HEK293T (cell line): ENCODE results near the gene POLQ.

Experiments
- CTCF ChIA-PET: fragments of 350-600 bp; formaldehyde crosslinking; extraction: SDS; loops from one replicate; lab custom pipeline; 2021; ENCODE audit warnings: antibody characterized with exemption, inconsistent platforms; lab: Yijun Ruan, JAX
- POLR2A ChIA-PET: fragments of 350-600 bp; formaldehyde crosslinking; extraction: SDS; loops from one replicate; lab custom pipeline; 2020; ENCODE audit warnings: antibody characterized with exemption, inconsistent platforms; lab: Yijun Ruan, JAX
- DNase-seq: peaks from one replicate; pipeline ENCODE4 v3.0.0; 2012; ENCODE audit warnings: mixed read lengths; ENCODE audit errors: extremely low spot score
- ARNT ChIP-seq: fragments of 450-650 bp; IDR thresholded peaks from 2 replicates; pipeline ENCODE4 v1.6.1; 2017; ENCODE audit warnings: mild to moderate bottlenecking
- BHLHE40 ChIP-seq: fragments of 450-650 bp; IDR thresholded peaks from 2 replicates; pipeline ENCODE4 v1.6.1; 2016; ENCODE audit warnings: mild to moderate bottlenecking, moderate library complexity, borderline replicate concordance
- CTBP1 ChIP-seq: fragments of 450-650 bp; IDR thresholded peaks from 2 replicates; pipeline ENCODE4 v1.6.1; 2016; ENCODE audit warnings: borderline replicate concordance
- ELF4 ChIP-seq: fragments of 450-650 bp; IDR thresholded peaks from 2 replicates; pipeline ENCODE4 v1.6.1; 2017; ENCODE audit warnings: antibody characterized with exemption
- FOXA1 ChIP-seq: fragments of 450-650 bp; IDR thresholded peaks from 2 replicates; pipeline ENCODE4 v1.6.1; 2016; ENCODE audit warnings: mild to moderate bottlenecking
- FOXK2 ChIP-seq: fragments of 450-650 bp; IDR thresholded peaks from 2 replicates; pipeline ENCODE4 v1.6.1; 2016; ENCODE audit warnings: mild to moderate bottlenecking
- FOXM1 ChIP-seq: fragments of 450-650 bp; IDR thresholded peaks from 2 replicates; pipeline ENCODE4 v1.6.1; 2017; ENCODE audit warnings: mild to moderate bottlenecking, borderline replicate concordance
- HDGF ChIP-seq: fragments of 450-650 bp; IDR thresholded peaks from 2 replicates; pipeline ENCODE4 v1.6.1; 2017; ENCODE audit warnings: antibody characterized with exemption, borderline replicate concordance
- L3MBTL2 ChIP-seq: fragments of 450-650 bp; conservative IDR thresholded peaks from 2 replicates; pipeline ENCODE4 v1.6.1; 2016; ENCODE audit warnings: mild to moderate bottlenecking
- LEF1 ChIP-seq: fragments of 450-650 bp; IDR thresholded peaks from 2 replicates; pipeline ENCODE4 v1.6.1; 2017; ENCODE audit warnings: mild to moderate bottlenecking, borderline replicate concordance
- NFRKB ChIP-seq: fragments of 450-650 bp; IDR thresholded peaks from 2 replicates; pipeline ENCODE4 v1.6.1; 2016; ENCODE audit warnings: mild to moderate bottlenecking, moderate library complexity
- SP1 ChIP-seq: fragments of 450-650 bp; IDR thresholded peaks from 2 replicates; pipeline ENCODE4 v1.6.1; 2017
- SUZ12 ChIP-seq: fragments of 450-650 bp; IDR thresholded peaks from 2 replicates; pipeline ENCODE4 v1.6.1; 2016; ENCODE audit warnings: mild to moderate bottlenecking
- TARDBP ChIP-seq: fragments of 450-650 bp; IDR thresholded peaks from 2 replicates; pipeline ENCODE4 v1.6.1; 2016
- ZNF384 ChIP-seq: fragments of 450-650 bp; IDR thresholded peaks from 2 replicates; pipeline ENCODE4 v1.6.1; 2016
- TF ChIP-seq, protein P1 (sequence below): fragments of 450-650 bp; IDR thresholded peaks from 2 replicates; pipeline ENCODE4 v1.6.1; 2016

Gene POLQ

DNA sequence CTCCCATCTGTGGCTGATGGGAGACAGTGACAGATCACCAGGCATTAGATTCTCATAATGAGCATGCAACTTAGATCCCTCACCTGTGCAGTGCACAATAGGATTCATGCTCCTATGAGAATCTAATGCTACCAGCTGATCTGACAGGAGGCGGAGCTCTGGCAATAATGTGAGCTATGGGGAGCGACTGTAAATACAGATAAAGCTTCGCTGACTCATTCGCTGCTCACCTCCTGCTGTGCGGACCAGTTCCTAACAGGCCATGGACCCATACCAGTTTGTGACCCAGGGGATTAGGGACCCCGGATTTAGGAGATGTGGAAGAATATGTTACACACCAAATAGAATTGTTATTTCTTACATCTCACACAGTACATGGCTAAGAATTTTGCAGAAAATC lies 28.7 kb upstream of the POLQ start:
- no peak for DNase-seq
- ChIA-PET POLR2A (no interaction called here), CTCF (no interaction called here)
- no peak for TF ChIP-seq LEF1
- TF ChIP-seq BHLHE40, result no peak
- no peak for TF ChIP-seq ARNT
- TF ChIP-seq FOXA1, result no peak
- TF ChIP-seq SUZ12, result no peak
- no peak for TF ChIP-seq HDGF
- no peak for TF ChIP-seq ELF4
- TF ChIP-seq ZNF384, result no peak
- TF ChIP-seq, protein P1, sequence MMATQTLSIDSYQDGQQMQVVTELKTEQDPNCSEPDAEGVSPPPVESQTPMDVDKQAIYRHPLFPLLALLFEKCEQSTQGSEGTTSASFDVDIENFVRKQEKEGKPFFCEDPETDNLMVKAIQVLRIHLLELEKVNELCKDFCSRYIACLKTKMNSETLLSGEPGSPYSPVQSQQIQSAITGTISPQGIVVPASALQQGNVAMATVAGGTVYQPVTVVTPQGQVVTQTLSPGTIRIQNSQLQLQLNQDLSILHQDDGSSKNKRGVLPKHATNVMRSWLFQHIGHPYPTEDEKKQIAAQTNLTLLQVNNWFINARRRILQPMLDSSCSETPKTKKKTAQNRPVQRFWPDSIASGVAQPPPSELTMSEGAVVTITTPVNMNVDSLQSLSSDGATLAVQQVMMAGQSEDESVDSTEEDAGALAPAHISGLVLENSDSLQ, result no peak; the same call in none of the 2 replicates
- no peak for TF ChIP-seq NFRKB
- TF ChIP-seq TARDBP, result no peak
- no peak for TF ChIP-seq SP1
- TF ChIP-seq FOXK2, result no peak
- no peak for TF ChIP-seq CTBP1
- TF ChIP-seq L3MBTL2, result no peak
- TF ChIP-seq FOXM1, result no peak

DNA sequence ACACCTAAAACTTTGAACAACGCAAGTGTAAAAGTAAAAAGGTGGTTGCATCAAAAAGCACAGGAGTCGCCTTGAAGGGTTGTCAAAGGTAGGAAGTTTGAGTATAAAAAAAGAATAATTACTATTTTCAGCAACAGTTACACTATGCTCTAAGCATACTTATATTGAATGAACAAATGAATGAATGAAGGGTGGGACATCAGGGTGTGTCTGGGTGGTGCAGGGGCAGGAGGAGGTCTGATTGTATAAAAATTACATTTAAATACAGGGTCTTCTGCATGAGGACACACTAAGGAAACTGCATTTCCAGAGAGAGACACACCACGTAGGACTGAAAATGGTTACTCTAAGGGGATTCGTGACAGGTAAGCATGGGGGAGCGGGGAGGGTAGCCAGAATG lies 21.9 kb upstream of the POLQ start, which contains the start of gene ARGFX:
Gene ARGFX (plus strand): TSS at position 301 of the 400 bp plus-strand sequence. CDS start 2,765 bp downstream, outside the sequence.
- DNase-seq, result no peak
- ChIA-PET CTCF (no interaction called here), POLR2A (no interaction called here)
- TF ChIP-seq SP1, result no peak
- TF ChIP-seq ZNF384, result no peak
- TF ChIP-seq FOXM1, result no peak
- no peak for TF ChIP-seq L3MBTL2

DNA sequence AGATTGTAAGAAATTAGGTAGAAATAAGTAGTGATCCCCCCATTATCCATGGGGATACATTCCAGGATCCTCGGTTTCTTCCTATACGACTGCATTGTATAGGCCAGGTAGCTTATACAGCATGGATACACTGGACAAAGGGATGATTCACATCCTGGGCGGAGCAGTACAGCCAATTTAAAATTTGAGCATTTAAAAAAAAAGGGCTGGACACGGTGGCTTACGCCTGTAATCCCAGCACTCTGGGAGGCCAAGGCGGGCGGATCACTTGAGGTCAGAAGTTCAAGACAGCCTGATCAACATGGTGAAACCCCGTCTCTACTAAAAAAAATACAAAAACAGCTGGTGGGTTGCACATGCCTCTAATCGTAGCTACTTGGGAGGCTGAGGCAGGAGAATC lies 21.0 kb upstream of the POLQ start:
- CTCF ChIA-PET, result no interaction called here
- POLR2A ChIA-PET, result no interaction called here
- no peak for TF ChIP-seq ARNT
- no peak for TF ChIP-seq ELF4
- no peak for TF ChIP-seq CTBP1
- TF ChIP-seq, protein P1, result no peak
- TF ChIP-seq SUZ12, result no peak
- no peak for TF ChIP-seq LEF1
- TF ChIP-seq HDGF, result no peak
- no peak for TF ChIP-seq ZNF384
- no peak for TF ChIP-seq NFRKB
- TF ChIP-seq FOXM1, result no peak
- no peak for TF ChIP-seq BHLHE40
- no peak for TF ChIP-seq FOXA1
- no peak for TF ChIP-seq FOXK2
- no peak for DNase-seq

DNA sequence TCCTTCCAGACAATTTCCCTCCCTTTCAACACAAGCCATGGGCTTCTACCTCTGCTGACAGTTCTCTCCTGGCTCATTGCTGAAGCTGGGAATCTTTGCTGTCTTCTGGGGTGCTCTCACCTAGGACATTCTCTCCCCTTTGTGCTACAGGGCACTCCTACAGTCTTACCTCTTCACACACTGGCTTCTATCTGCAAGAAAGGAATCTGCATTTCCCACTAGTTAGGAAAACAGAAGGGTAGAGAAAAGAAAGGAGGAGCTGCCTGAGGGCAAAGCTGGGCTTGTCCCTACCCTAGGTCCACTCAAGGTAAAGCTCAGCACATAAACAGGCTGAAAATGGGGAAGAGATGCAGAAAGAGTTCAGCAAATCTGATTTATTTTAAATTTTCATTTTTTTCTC lies 16.4 kb upstream of the POLQ start:
- ChIA-PET POLR2A (no interaction called here), CTCF (interaction anchor here (0.7 kb wide), 1 partner anchor 10 kb away, joined by 3 read pairs; no protein-coding TSS in a partner anchor)
- DNase-seq, result no peak
- TF ChIP-seq TARDBP (no peak), ELF4 (no peak), FOXA1 (no peak), BHLHE40 (no peak), HDGF (no peak), CTBP1 (no peak), NFRKB (no peak), FOXM1 (no peak), L3MBTL2 (no peak), FOXK2 (no peak), SUZ12 (no peak)
- TF ChIP-seq, protein P1, result no peak

- no peak for DNase-seq
- CTCF ChIA-PET, result no interaction called here
- POLR2A ChIA-PET, result no interaction called here
- TF ChIP-seq CTBP1 (no peak), LEF1 (no peak), FOXA1 (no peak), ZNF384 (no peak)
Observed at GRCh38 chr3:121557426-121557934, 11.7 kb upstream of the POLQ start.

DNA sequence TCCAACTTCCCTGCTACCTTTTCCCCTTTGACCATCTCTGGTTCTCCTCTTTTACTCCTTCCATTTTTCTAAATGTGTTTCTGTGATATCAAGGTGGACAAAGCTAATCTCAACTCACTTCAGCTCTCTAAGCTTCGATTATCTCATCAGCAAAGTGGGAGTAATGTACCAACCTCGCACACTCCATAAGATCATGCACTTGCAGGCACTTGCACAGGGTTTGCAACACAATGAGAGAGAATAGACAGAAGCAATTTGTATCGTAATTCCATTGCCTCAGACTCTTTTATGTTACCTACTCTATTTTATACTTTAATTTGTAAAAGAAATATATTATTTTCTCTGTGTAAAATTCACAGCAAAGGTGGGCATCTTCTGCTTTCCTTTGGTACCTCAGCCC lies 7.0 kb upstream of the POLQ start:
- TF ChIP-seq FOXK2, result no peak
- TF ChIP-seq FOXA1, result no peak
- TF ChIP-seq SP1, result no peak
- TF ChIP-seq CTBP1, result no peak
- TF ChIP-seq LEF1, result no peak
- no peak for TF ChIP-seq FOXM1
- no peak for TF ChIP-seq ARNT
- TF ChIP-seq TARDBP, result no peak
- TF ChIP-seq HDGF, result no peak
- TF ChIP-seq NFRKB, result no peak
- TF ChIP-seq BHLHE40, result no peak
- TF ChIP-seq L3MBTL2, result no peak
- no peak for TF ChIP-seq ELF4
- no peak for TF ChIP-seq ZNF384
- no peak for DNase-seq
- ChIA-PET POLR2A (no interaction called here), CTCF (interaction anchor here (0.5 to 0.6 kb wide), 2 partner anchors 9 to 18 kb away, joined by 3 read pairs; no protein-coding TSS in a partner anchor)
